Measurements from ENCODE around the gene RNF187. TPM values are rescaled to one million over a fixed set of nuclear protein-coding genes. Genes with fewer than 3 reads are reported as not detected.
A peak's percentile ranks its signal among the peaks of the same experiment; 100 is the strongest.

Gene RNF187
- total RNA-seq, 4 donors from 2014 or later: 75.8 to 106 (median 80.1) TPM

GRCh38 chr1:228478912-228479711 is 8.1 kb upstream of the RNF187 start:
- DNase-seq (ENCODE audit: low spot score in 2 of 2): peak in 1 of 2 donors; percentile 80
- intact Hi-C loops (cut with DNase I; ENCODE audit: low total_unique reads): no loop called here
- 59 to 60% methylated on average over 10 of the region's 10 CpGs for WGBS, 2 donors
- TF ChIP-seq CTCF (IDR thresholded peaks at IDR 0.05) (no peak), POLR2A (IDR thresholded peaks at IDR 0.05) (no peak)
- no peak overlapping the region for H3K4me3 ChIP-seq (ENCODE audit: low read depth, poor library complexity, severe bottlenecking)

- TF ChIP-seq POLR2A (IDR thresholded peaks at IDR 0.05) (no peak), CTCF (IDR thresholded peaks at IDR 0.05) (no peak)
- 90 to 100% methylated on average over 1 of the region's 1 CpG for WGBS, 2 donors
- intact Hi-C loops (cut with DNase I; ENCODE audit: low total_unique reads): loop anchor here (10.0 kb wide), 1 partner anchor 359 kb away; no protein-coding TSS in a partner anchor
- H3K4me3 ChIP-seq (ENCODE audit: low read depth, poor library complexity, severe bottlenecking): no peak overlapping the region
- DNase-seq (ENCODE audit: low spot score in 2 of 2): no peak
Observed at GRCh38 chr1:228483789-228484188, 3.4 kb upstream of the RNF187 start.

GRCh38 chr1:228486596-228487335 is 416 bp upstream of the RNF187 start:
- peak; percentile 75 to 91 for DNase-seq (ENCODE audit: low spot score in 2 of 2)
- TF ChIP-seq CTCF (IDR thresholded peaks at IDR 0.05) (no peak), POLR2A (IDR thresholded peaks at IDR 0.05) (no peak)
- peak overlapping the region; percentile 91 for H3K4me3 ChIP-seq (ENCODE audit: low read depth, poor library complexity, severe bottlenecking)
- WGBS, 2 donors: 0 to 1% methylated on average over 48 to 59 of the region's 60 CpGs
- intact Hi-C loops (cut with DNase I; ENCODE audit: low total_unique reads): loop anchor here (10.0 kb wide), 1 partner anchor 362 kb away; no protein-coding TSS in a partner anchor

- TF ChIP-seq POLR2A (IDR thresholded peaks at IDR 0.05) (no peak), CTCF (IDR thresholded peaks at IDR 0.05) (no peak)
- 24 to 33% methylated on average over 18 of the region's 18 CpGs for WGBS, 2 donors
- DNase-seq (ENCODE audit: low spot score in 2 of 2): no peak
Observed at GRCh38 chr1:228488125-228488817, 1.1 kb downstream of the RNF187 start.

GRCh38 chr1:228488818-228489674 is 1.9 kb downstream of the RNF187 start:
- WGBS, 2 donors: 76 to 82% methylated on average over 9 of the region's 9 CpGs

More at GRCh38 chr1:228488125-228488817, 1.1 kb downstream of the RNF187 start:
- peak overlapping the region; percentile 91 for H3K4me3 ChIP-seq (ENCODE audit: low read depth, poor library complexity, severe bottlenecking)
- intact Hi-C loops (cut with DNase I; ENCODE audit: low total_unique reads): loop anchor here (10.0 kb wide), 1 partner anchor 363 kb away; no protein-coding TSS in a partner anchor

More at GRCh38 chr1:228488818-228489674, 1.9 kb downstream of the RNF187 start:
- intact Hi-C loops (cut with DNase I; ENCODE audit: low total_unique reads): loop anchor here (10.0 kb wide), 1 partner anchor 364 kb away; no protein-coding TSS in a partner anchor
- H3K4me3 ChIP-seq (ENCODE audit: low read depth, poor library complexity, severe bottlenecking): no peak overlapping the region
- TF ChIP-seq CTCF (IDR thresholded peaks at IDR 0.05) (no peak), POLR2A (IDR thresholded peaks at IDR 0.05) (no peak)
- no peak for DNase-seq (ENCODE audit: low spot score in 2 of 2)

Measured in lower leg skin (tissue), 4 donors.